K562 (cell line): ENCODE results near the gene NFKB2. TPM values are rescaled to one million over a fixed set of nuclear protein-coding genes. Genes with fewer than 3 reads are reported as not detected.
A peak's percentile ranks its signal among the peaks of the same experiment; 100 is the strongest.

ENCODE experiments used
- CEBPB ChIP-seq: fragments of 450-650 bp; IDR thresholded peaks from 2 replicates; pipeline ENCODE4 v1.6.1; 2016; ENCODE audit warnings: missing genetic modification characterization, missing compliant biosample characterization
- CHAMP1 ChIP-seq: fragments of 450-650 bp; IDR thresholded peaks from 2 replicates; pipeline ENCODE4 v1.6.1; 2016; ENCODE audit warnings: mild to moderate bottlenecking
- DPF2 ChIP-seq: fragments of 450-650 bp; IDR thresholded peaks from 2 replicates; pipeline ENCODE4 v1.6.1; 2016
- ETV6 ChIP-seq, 3 experiments: fragments of 150-350 bp in 1 of 3; sonication (generic) in 1 of 3; formaldehyde crosslinking in 1 of 3; IDR thresholded peaks; 2 replicates each; pipeline versions ENCODE4 v1.6.1 to v1.8.0; 2014 to 2022; ENCODE audit warnings: borderline replicate concordance in 2 of 3, low read depth in 2 of 3, antibody characterized with exemption in 1 of 3, low read length in 1 of 3, mild to moderate bottlenecking in 1 of 3, missing genetic modification reagents in 1 of 3
- FOXK2 ChIP-seq, 2 experiments: fragments of 450-650 bp; IDR thresholded peaks in 1 of 2; conservative IDR thresholded peaks in 1 of 2; 2 replicates each; pipeline ENCODE4 v1.6.1; 2016; ENCODE audit warnings: low read depth in 2 of 2, mild to moderate bottlenecking in 1 of 2
- GABPA ChIP-seq: fragments of 200-800 bp; sonication (Bioruptor generic); conservative IDR thresholded peaks from 2 replicates; pipeline ENCODE4 v1.6.1; 2016; ENCODE audit warnings: low read depth, missing genetic modification characterization, missing compliant biosample characterization
- HMBOX1 ChIP-seq: sonication (generic); IDR thresholded peaks from 2 replicates; pipeline ENCODE4 v1.6.1; 2016
- MCM3 ChIP-seq: fragments of 450-650 bp; IDR thresholded peaks from 2 replicates; pipeline ENCODE4 v1.6.1; 2016
- MCM7 ChIP-seq, 2 experiments: fragments of 450-650 bp; IDR thresholded peaks; 2 replicates each; pipeline ENCODE4 v1.6.1; 2016 to 2018
- NONO ChIP-seq, 2 experiments: fragments of 200-400 bp in 1 of 2; fragments of 450-650 bp in 1 of 2; formaldehyde crosslinking in 1 of 2; IDR thresholded peaks; 2 replicates each; pipeline ENCODE4 v1.6.1; 2017; ENCODE audit warnings: low read depth in 2 of 2, mild to moderate bottlenecking in 2 of 2, moderate library complexity in 2 of 2, low read length in 1 of 2
- PRMT5 ChIP-seq: sonication (generic); formaldehyde crosslinking; IDR thresholded peaks from 2 replicates; pipeline ENCODE4 v1.5.0; 2020; ENCODE audit warnings: missing genetic modification reagents
- RBBP5 ChIP-seq: fragments of 200-600 bp; sonication (generic); IDR thresholded peaks from 2 replicates; pipeline ENCODE4 v1.6.1; 2012; ENCODE audit warnings: borderline replicate concordance, mild to moderate bottlenecking, low read length, control low read depth, inconsistent platforms; ENCODE audit not compliant: insufficient read depth, poor library complexity, severe bottlenecking
- RNF2 ChIP-seq: sonication (generic); IDR thresholded peaks from 2 replicates; pipeline ENCODE4 v1.6.1; 2016
- STAT6 ChIP-seq: sonication (generic); formaldehyde crosslinking; IDR thresholded peaks from 2 replicates; pipeline ENCODE4 v1.8.1; 2023; ENCODE audit warnings: mild to moderate bottlenecking, missing genetic modification reagents
- TSC22D4 ChIP-seq: fragments of 450-650 bp; IDR thresholded peaks from 2 replicates; pipeline ENCODE4 v1.6.1; 2016; ENCODE audit warnings: missing genetic modification characterization, missing biosample characterization, control low read depth
- ZFP91 ChIP-seq: sonication (generic); formaldehyde crosslinking; IDR thresholded peaks from 2 replicates; pipeline ENCODE4 v1.8.0; 2022; ENCODE audit warnings: mild to moderate bottlenecking, missing genetic modification reagents
- polyA plus RNA-seq, 8 experiments: library from polyadenylated mRNA; depleted of rRNA in 4 of 8; stranded (reverse) in 5 of 8; unstranded in 3 of 8; fragments of >200 nt; fragmentation: Nextera tagmentation in 2 of 8; fragmentation: Illumina TruSeq in 1 of 8; extraction: Ambion mirVana in 2 of 8; extraction: Trizol in 1 of 8; gene quantifications; 2 replicates each; pipeline versions ENCODE4 v1.2.1 to v1.2.3, GENCODE V29; 2011 to 2014; ENCODE audit warnings: inconsistent platforms in 1 of 8, missing spikeins in 1 of 8
- total RNA-seq, 7 experiments: library from RNA; depleted of rRNA in 6 of 7; stranded (reverse); fragments of >200 nt in 6 of 7; fragmentation: Illumina TruSeq in 2 of 7; extraction: Trizol in 2 of 7; gene quantifications; 2 replicates each; pipeline versions ENCODE4 v1.2.1 to v1.2.3, GENCODE V29; 2011 to 2021; ENCODE audit warnings: low replicate concordance in 1 of 7
- TF ChIP-seq, protein P1 (sequence below): sonication (generic); formaldehyde crosslinking; IDR thresholded peaks from 2 replicates; pipeline ENCODE4 v1.9.0; 2022; ENCODE audit warnings: mild to moderate bottlenecking, missing genetic modification reagents

Gene NFKB2
- total and polyA plus RNA-seq, 9 of the 15 experiments (the other 6 are each of a cell fraction or from before 2014, with no cell fraction given), result 0.07 to 20.3 (median 7.9) TPM

- TF ChIP-seq PRMT5 (CRISPR knock-in tag), result no peak
- TF ChIP-seq, protein P1, sequence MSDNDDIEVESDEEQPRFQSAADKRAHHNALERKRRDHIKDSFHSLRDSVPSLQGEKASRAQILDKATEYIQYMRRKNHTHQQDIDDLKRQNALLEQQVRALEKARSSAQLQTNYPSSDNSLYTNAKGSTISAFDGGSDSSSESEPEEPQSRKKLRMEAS (CRISPR knock-in tag), result peak; percentile 88
- no peak for TF ChIP-seq MCM3
- TF ChIP-seq CHAMP1, result no peak
- 0 out of 2 replicates have a peak, but pooled peaks have one; percentile 12 for TF ChIP-seq RNF2
- peak in 1 of 2 experiments; percentile 64; a peak in 2 of 4 replicates for TF ChIP-seq NONO (IDR thresholded peaks at IDR 0.05; ENCODE audit: low read depth in 2 of 2, low read length in 1 of 2)
- no peak for TF ChIP-seq DPF2
- TF ChIP-seq STAT6 (CRISPR knock-in tag), result no peak
- no peak for TF ChIP-seq HMBOX1
- no peak for TF ChIP-seq FOXK2 (conservative IDR thresholded peaks at IDR 0.05 in 1 of 2, IDR thresholded peaks at IDR 0.05 in 1 of 2; ENCODE audit: low read depth in 2 of 2)
- TF ChIP-seq MCM7 (IDR thresholded peaks at IDR 0.05), result no peak
- no peak for TF ChIP-seq TSC22D4
- TF ChIP-seq GABPA (tag), result peak; percentile 49
- TF ChIP-seq RBBP5, result peak; percentile 83
- TF ChIP-seq ETV6 (IDR thresholded peaks at IDR 0.05; ENCODE audit: borderline replicate concordance in 1 of 2, low read depth in 2 of 2, low read length in 1 of 2), result no peak
- no peak for TF ChIP-seq ETV6 (CRISPR knock-in tag; IDR thresholded peaks at IDR 0.05; ENCODE audit: borderline replicate concordance)
- TF ChIP-seq CEBPB (tag), result no peak
- TF ChIP-seq ZFP91 (CRISPR knock-in tag), result no peak
Measured at GRCh38 chr10:102450374-102451104, 55.0 kb downstream of the NFKB2 start (continued).
